Measurements from ENCODE around the gene RFX1.

RFX1 gene

DNA sequence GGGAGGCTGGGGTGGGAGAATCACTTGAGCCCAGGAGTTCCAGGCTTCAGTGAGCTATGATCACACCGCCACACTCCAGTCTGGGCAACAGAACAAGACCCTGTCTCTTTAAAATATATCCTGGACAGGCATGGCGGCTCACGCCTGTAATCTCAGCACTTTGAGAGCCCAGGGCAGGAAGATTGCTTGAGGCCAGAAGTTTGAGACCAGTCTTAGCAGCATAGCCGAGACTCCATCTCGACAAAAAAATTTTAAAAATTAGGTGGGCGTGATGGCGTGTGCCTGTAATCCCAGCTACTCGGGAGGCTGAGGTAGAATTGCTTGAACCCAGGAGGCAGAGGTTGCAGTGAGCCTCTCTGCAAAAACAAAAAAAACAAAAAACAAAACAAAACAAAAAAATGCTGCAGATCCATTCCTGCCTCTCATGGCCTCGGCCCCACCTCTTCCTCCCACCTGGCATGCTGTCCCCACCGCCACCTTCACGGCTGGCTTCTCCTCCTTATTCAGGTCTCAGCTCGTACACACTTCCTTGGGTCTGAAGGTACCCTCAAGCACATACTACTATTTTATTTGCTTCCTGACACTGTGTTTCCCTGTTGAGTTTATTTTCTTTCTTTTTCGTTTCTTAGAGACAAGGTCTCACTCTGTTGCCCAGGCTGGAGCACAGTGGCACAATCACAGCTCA, 5.3 kb downstream of the RFX1 start:
- no peak for DNase-seq (ENCODE audit: low spot score)
- TF ChIP-seq, protein P1, sequence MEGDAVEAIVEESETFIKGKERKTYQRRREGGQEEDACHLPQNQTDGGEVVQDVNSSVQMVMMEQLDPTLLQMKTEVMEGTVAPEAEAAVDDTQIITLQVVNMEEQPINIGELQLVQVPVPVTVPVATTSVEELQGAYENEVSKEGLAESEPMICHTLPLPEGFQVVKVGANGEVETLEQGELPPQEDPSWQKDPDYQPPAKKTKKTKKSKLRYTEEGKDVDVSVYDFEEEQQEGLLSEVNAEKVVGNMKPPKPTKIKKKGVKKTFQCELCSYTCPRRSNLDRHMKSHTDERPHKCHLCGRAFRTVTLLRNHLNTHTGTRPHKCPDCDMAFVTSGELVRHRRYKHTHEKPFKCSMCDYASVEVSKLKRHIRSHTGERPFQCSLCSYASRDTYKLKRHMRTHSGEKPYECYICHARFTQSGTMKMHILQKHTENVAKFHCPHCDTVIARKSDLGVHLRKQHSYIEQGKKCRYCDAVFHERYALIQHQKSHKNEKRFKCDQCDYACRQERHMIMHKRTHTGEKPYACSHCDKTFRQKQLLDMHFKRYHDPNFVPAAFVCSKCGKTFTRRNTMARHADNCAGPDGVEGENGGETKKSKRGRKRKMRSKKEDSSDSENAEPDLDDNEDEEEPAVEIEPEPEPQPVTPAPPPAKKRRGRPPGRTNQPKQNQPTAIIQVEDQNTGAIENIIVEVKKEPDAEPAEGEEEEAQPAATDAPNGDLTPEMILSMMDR (IDR thresholded peaks at IDR 0.05) = no peak
- H3K27ac ChIP-seq = no peak overlapping the region
- no peak overlapping the region for H3K4me3 ChIP-seq

DNA sequence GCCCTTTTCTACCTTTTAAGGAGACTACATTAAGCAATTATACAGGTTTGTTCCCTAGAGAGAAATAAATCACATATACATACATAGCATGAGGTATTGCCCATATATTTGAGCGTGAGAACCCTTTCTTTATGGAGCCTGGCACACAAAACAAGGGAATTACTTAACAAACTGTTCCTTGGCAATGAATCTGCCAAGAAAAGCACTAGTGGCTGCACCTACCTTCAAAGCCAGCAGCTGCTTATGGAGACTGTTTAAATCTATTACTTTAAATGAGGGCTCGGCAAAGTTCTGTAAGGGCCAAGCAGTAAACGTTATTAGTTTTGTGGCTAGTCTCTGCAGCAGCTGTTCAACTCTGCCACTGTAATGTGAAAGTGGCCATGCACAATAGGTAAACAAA, 7.0 kb downstream of the RFX1 start:
- DNase-seq (ENCODE audit: low spot score) = no peak
- TF ChIP-seq, protein P1 (IDR thresholded peaks at IDR 0.05) = no peak
- Histone ChIP-seq H3K27ac (no peak overlapping the region), H3K4me3 (no peak overlapping the region)

DNA sequence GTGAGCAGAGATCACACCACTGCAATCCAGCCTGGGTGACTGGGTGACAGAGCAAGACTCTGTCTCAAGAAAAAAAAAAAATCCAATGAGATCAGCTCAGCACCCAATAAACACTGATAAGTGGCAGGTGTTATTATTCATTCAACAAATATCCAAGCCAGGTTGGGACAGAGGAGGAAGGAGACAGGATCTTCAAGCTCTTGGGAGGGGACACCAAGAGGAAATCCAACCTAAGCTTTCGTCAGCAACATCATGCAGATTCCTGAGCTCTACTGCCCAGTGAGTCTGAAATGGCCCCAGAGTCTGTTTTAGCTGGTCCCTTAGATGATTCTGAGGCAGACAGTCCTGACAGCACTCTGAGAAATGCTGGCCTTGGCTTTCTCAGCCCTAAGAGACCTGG, 7.7 kb downstream of the RFX1 start:
- TF ChIP-seq, protein P1 (IDR thresholded peaks at IDR 0.05) = no peak
- Histone ChIP-seq H3K27ac (no peak overlapping the region), H3K4me3 (no peak overlapping the region)
- DNase-seq (ENCODE audit: low spot score) = no peak

DNA sequence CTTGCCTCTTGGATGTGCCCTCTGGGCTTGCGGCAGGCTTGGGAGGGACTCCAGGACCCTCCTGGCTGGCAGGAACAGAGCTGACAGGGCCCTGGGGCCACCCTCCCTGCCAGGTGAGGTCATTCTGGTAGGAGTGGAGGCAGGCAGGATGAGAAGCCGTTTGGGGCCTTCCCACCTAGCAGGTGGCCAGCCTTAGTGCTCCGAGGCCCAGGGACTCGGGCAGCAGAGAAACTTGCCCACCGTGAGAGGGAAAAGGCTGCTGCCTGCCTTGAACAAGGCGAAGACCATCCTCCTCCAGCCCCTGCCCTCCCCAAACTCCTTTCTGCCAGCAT, 8.5 kb downstream of the RFX1 start:
- TF ChIP-seq, protein P1 (IDR thresholded peaks at IDR 0.05) = no peak
- DNase-seq (ENCODE audit: low spot score) = no peak
- Histone ChIP-seq H3K27ac (no peak overlapping the region), H3K4me3 (no peak overlapping the region)

DNA sequence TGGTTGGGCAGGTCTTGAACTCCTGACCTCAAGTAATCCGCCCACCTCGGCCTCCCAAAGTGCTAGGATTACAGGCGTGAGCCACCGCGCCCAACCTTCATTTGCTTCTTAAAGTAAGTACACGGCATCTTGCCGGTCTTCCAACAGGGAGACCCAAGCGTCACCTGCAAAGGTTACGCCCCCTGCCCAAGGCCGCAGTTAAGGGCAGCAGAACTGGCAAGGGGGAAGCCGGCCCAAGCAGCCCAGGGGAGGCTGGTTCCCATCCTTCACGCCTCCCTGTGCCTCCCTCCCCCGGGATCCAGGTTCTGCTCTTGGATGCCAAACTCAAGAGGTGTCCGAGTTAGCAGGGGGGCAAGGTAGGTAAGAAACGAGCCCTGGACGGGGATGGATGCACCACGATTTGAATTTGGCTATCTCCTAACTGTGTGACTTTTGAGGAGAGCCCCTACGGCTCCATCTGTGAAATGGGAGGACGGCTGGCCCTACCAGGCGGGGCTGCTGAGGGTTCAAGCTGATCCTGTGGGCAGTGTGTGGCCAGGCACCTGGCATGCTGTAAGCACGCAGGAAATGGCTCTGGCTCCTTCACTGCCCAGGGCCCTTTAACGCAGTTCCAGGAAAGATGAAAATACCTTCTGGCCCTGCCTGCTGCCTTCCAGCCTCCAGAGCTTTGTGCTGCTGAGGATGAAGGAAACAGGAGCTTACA, 9.0 kb downstream of the RFX1 start:
- Histone ChIP-seq H3K27ac (no peak overlapping the region), H3K4me3 (no peak overlapping the region)
- TF ChIP-seq, protein P1 (IDR thresholded peaks at IDR 0.05) = no peak
- DNase-seq (ENCODE audit: low spot score) = no peak

DNA sequence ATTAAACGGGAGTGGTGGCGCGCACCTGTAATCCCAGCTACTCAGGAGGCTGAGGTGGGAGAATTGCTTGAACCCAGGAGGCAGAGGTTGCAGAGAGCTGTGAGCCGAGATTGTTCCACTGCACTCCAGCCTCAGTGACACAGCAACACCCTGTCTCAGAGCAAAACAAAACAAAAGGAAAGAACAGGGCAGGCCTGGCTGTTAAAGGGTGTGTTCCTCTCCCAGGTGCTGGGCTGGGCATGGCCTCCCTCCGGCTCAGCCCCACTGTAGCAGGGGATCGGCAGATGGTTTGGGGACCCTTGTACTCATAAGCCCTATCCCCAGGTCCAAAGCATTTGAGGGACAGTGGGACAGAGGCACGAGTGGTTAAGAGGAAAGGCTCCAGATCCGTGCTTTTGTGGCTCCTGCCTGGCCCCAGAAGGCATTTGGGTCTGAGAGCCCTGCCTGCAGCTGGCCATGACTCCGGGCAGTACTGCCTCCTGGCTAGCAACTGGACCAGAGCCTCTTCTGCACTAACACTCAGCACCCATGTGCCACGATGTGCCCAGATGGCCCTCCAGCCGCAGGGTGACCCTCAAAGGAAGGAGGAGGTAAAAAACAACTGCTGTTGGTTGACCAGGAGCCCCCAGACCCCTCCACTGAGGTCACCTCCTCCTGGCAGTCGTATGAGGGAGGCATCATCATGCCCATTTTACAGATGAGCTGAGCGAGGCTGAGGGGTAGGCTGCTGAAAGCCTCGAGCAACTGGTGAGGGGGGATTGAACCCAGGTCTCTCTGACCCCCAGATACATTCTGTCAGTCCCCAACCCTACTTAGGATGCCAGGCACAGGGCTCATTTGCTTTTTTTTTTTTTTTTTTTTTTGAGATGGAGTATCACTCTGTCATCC, 10.0 kb downstream of the RFX1 start:
- TF ChIP-seq, protein P1 (IDR thresholded peaks at IDR 0.05) = no peak
- no peak overlapping the region for H3K27ac ChIP-seq
- DNase-seq (ENCODE audit: low spot score) = no peak
- H3K4me3 ChIP-seq = no peak overlapping the region

All from coronary artery (tissue), 2 donors.